ENCODE data around the gene NSMCE3. TPM values are rescaled to one million over a fixed set of nuclear protein-coding genes. Genes with fewer than 3 reads are reported as not detected.
"Not testable (repeated sequence)": the region's sequence is repeated elsewhere in the genome, so short reads cannot be mapped to it uniquely, and the experiment has no call there.

The NSMCE3 gene
- polyA plus RNA-seq, 1 donor, result 5.7 TPM

DNA sequence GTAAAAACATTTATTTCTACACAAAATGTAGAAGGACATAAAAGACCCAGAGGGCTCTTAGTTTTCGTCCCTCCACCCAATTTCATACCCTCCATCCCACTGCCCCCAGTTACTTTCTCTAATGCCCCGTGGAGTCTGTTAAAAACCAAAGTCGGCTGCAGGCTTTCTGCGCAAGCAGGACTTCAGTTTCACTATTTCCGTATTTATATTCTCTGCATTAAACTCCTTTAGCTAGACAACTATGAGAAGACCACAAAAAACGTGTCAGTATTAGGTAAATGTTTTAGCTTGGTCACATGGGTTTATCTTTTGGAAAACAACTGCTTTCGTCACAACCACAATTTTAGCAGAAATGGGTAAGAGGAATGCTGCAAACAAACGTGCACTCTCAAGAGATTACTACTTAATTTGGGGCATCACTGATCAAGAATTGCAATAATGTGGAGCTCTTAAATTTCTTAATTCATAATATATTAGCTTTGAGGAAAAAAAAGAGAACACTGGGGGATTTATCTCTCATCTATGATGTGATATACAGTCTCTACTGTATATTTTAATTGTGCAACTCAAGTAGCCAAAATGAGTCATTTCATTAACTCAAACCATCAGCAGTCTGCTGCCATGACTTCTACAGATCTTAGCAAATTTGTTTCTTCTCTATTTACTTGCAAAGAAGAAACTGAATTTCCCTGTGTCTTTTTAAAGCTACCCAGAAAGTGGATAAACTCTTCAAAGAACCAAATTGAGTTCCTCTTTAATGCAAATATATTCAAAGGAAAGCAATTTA is 740 bp upstream of the NSMCE3 start:
- DNase-seq, result no peak

DNA sequence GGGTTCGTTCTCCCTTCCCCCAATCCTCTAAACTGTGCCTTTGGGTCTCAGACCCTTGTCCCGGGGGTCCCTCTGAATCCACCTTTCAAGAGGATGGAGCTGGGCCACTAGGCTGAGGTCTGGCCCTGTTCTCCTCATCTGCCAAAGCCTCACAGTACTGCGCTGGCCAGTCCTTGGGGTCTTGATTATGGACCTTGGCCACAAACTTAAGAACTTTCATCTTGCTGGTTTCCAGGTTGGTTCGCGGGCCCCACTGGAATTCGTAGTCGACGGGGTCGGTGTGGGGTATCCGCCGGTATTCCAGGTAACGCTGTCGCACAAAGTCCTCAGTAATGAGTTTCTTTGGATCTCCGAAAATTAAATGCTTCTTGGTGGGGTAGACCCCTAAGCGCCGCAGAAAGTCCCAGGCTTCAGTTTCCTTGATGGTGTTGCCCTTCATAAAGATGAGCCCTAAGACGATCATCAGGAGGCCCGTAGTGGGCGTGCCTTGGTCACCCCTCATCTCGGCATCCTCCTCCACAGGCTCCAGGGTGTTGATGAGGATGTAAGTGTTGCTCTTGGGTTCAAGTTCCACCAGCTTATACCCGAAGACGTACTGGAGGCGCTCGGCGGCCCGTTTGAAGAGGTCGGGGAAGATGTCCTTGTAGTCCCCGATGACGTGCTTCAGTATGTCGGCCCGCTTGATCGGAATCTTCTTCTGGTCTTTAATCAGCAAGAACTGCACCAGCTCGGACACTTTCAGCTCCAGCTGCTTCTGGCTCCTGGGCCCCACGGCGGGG is 727 bp downstream of the NSMCE3 start:
- peak; percentile 7 for DNase-seq

DNA sequence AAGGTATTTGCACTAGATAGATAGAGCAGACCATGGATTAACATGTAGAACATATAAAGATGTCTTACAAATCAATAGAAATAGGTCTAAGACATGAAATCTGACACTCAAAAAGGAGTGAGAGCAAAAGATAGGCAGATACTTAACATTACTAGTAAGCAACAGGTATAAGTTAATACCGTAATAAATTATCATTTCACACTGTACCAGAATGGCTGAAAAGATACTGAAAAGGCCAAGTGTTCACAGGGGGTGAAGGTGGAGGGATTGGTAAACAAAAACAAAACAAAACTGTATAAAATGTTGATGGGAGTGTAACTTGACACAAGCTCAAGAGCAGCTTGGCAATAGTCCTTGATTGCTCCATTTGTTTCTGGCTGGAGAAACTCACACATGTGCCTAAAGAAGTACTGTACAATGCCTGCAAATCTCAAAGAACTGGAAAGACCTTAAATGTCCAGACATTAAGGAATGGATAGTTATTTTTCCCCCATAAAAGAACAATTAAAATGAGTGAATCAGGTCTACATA is 3.5 kb downstream of the NSMCE3 start:
- no peak for DNase-seq

DNA sequence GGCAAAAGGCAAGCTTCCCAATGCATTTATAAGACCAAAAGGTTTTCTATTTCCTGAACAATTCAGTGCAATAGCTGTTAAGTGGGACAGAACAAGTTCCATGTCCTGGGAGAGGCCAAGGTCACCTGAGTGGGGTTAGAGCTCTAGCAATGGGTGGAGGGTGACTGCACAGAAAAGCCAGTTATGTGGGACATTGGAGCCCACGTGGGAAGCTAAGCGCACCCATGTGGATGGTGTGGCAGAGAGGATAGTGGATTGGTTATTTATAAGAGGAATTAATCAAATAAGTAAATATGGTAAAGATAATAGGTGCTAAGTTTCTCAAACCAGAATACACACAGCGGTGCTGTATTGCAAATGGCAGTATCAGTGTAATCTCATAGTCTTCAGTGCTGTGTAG is 6.3 kb downstream of the NSMCE3 start:
- no peak for DNase-seq

DNA sequence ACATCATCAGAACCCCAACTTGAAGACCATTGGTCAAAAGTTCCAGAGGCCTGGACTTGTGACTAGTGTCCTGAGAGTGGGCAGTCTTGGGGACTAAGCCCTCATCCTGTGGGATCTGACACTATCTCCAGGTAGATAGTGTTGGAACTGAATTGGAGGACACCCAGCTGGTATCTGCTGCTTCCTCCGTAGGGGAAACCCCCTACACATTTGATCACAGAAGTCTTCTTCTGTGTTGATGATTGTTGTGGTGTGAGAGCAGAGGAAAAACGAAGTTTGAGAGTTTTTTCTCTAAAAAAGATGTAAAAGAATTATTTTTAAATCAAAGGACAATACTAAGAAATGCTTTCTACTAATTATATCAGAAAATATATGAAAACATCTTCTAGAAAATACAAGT is 6.9 kb downstream of the NSMCE3 start:
- DNase-seq, result no peak

DNA sequence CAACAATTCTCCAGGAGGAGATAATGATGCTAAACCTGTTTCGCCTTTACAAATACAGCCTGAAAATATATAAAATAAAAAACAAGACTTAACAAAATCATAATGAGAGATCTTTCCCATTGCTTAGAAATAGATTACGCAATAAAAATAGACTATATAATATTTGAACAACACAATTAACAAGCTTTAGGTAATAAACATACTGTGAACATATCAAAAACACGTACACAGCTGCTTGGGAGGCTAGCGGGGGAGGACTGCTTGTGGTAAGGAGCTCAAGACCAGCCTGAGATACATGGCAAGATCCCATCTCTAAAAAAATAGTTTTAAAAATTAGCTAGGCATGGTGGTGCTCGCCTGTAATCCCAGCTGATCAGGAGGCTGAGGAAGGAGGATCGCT is 8.7 kb downstream of the NSMCE3 start:
- DNase-seq, result no peak

DNA sequence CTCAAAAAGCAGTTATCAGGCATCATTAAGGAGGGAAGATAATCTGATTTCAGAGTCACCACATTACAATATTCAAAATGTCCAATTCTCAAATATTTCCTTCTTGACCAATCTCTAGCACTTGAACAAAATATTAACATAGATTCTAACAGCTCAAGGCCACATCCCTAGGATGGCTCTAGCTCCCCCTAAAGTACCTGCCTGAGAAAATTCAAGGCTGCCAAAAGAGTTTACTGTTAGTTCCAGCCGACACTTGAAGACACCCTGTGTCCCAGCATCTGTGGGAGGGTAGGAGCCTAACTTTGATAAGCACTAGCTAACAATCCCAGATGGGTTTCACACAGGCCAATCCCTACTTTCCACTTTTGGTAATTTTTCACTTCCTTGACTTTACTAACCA is 10.4 kb downstream of the NSMCE3 start:
- no peak for DNase-seq

DNA sequence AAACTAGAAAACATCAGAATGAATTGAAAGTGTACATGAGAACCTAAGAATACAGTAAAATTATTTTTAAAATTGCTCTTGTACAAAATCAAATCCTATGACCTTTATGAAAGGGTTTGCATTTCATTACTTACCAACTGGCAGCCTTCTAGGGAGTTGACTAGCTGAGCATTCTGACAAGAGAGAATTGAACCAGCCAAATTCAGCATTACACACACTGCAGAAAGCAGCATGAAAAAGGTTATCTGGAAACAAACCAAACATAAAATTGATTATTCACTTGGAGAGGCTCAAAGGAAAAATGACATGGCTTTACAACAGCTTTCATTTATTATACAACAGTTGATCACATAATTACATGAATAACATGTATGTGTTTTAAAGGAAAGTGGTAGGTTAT is 17.4 kb downstream of the NSMCE3 start:
- DNase-seq, result no peak

DNA sequence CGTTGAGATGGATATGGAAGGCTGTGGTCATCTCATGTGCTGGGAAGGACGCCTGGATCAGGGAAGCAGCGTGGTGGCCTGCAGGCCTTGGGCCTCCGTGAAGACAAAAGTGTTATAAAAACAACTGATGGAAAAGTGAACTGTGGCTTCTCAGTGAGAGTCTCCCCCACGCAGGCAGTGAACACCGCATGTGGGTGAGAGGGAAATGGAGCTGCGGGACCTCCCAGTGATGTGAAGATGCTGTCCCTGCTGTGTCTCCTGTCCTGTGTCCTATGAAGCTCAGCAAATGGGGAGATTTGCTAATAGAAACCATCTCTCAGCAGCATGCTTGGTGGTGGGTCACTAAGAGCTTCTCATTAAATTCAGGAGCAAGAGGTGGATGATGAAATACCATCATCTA is 25.1 kb downstream of the NSMCE3 start:
- no peak for DNase-seq

DNA sequence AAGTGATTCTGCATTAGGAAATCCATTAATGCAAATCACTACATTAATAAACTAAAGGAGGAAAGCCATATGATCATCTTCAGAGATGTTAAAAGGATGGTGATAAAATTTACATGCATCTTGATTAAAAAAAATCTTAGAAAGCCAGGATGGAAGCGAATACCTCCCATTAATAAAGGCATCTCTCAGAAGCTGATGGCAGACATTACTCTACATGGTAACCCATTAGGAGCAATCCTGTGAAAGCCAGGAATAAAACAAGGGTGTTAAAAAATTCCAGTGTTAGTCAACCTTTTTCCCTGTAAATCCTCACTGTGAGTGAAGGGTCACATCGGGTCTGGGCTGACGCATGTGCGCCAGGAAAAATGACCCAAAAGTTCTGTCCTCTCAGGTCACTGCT is 25.5 kb downstream of the NSMCE3 start:
- no peak for DNase-seq

DNA sequence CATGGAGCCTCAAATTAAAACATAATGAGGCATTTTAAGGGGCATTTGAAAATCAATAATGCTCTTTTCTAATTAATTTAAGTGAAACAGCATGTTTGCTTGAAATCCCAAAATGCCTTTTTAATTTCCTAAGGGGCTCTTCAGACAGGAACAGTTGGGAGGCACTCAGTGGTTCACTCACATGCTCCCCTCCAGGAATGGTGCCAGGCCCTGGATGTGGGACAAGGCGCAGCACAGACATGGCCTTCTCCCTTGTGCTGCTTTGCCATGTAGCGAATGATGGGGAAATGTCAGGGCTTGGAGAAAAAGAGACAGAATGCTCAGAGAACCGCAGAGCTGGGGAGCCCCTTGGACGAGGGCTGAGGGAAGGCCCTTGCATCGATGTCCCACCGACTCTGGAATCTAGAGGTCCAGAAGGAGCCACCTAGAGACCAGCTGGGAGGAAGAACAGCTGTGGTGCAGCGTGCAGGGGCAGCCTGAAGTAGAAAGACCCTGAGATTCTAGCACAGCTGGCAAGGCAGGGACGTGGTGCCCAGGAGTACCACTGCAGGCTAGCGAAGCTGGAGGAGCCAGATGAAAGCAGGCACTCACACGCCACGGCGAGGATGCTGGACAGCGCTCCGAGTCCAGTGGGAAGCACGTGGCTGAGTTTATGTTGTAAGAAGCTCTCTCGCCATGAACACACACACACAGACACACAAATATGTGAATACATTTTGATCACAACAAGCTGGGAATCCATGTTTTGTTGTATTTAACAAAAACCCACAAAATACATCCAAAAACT is 27.0 kb downstream of the NSMCE3 start:
- peak; percentile 13 for DNase-seq

DNA sequence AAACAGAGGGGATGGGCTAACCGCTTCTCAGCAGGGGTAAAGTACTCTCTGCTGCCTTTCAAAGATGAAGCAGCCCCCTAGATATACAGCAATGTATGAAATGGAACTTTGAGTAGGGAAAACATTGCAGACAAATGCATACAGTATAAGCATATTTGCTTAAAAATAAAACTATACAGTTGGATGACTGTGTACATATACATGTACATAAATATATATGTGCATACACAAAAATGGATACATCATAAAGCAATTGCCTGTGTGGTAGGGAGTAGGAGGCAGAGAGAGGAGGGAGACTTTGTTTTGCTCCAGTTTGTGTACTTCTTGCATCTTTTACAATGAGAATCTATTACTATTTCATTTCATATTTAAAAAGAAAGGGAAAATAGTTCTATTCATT is 28.4 kb downstream of the NSMCE3 start:
- no peak for DNase-seq

DNA sequence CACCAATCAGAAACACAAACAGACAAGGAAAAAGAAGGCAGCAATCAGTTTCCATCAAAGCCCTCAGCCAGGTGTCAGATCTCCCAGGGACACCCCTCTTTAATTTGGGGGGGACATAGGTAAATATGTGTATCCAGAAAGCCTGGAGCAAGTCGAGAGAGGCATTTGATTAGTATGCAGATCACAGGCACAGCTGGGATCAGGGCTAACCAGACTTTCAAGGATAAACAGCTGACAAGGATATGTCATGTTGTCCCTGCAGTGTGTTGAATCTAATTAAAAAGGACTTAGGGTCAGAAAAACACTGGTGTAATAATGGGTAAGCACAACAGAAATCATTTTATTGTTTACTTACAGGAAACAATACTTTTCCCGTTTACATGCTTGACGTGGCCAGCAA is 30.2 kb downstream of the NSMCE3 start:
- no peak for DNase-seq

DNA sequence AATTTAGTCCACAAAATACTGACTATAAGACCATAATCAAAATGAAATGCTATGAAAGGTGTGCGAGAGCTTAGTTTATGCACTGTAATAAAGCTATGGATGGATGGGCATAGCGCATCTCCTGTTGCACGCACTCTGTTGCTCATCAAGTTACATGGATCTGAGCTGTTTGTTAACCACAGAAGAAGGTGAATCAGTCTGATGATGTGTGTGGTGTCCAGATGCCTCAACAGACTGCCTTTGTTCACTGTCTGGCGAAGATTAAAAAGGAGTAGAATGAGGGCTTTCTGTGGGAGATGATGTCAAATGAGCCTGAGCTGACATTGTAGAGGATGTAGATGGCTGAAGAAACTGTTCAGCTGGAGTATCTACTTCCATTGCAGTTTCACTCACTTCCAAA is 36.1 kb downstream of the NSMCE3 start:
- no peak for DNase-seq

DNA sequence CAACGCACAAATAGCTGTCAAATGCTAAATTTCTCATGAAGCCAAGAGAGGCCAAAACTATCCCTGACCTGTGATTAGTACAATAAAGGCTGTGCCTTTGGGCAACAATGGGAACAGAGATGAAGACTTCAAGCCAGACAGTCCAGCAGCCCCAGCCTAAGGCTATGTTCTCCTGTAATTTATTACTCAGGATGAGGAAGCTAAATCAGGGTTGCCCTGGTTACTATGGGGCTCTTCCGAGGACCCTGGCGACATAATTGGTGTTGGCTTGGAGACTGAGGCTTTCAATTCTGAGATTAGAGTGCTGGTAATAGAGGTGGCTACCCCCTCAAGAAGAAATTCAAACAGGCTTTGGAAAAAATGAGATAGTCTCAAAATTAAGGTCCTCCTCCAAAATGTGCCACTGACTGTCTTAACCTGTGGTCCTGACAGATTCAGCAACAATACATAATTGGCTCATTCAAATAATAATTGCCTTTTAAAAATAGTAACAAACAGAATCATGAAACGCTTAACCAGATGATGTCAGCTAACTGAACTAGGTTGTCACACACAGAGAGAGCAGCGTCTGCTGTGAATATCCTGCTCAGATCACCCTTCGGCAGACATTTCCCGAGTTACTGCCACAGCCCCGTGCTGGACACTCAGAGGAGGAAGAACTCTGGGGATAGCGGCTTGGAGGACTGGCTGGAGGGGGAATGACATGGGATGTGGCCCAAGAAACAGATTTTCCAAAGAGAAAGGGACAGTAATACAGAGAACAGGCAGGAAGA is 43.0 kb downstream of the NSMCE3 start:
- DNase-seq, result no peak

DNA sequence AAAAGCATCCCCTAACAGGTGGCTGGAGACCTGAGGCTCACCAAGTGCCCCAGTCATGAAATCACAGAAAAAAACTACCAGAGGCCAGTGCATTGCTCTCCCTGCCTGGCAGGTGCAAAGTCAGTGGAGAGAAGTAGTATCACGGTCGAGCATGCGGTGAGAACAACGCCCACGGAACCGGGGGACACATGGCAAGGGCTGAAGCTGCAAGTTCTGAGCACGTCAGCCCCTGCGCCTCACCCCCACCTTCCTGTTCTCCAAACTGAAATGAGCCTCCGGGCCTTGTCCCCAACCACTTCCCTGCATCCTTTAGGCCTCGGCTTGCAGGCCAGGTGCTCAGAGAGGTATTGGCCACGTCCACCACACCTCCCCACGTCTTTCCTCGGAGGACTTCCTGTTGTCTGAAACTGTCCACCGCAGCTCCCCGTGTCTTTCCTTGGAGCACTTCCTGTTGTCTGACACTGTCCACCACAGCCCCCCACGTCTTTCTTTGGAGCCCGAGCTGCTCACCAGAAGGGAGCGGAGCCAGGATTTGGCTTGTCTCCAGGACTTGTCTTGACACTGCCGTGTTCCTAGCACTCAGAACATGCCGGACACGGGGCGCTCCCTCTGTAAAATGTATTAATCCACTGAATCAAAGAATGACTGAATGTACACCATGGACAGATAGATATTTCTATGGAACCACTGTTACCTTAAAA is 43.9 kb downstream of the NSMCE3 start:
- DNase-seq, result no peak

DNA sequence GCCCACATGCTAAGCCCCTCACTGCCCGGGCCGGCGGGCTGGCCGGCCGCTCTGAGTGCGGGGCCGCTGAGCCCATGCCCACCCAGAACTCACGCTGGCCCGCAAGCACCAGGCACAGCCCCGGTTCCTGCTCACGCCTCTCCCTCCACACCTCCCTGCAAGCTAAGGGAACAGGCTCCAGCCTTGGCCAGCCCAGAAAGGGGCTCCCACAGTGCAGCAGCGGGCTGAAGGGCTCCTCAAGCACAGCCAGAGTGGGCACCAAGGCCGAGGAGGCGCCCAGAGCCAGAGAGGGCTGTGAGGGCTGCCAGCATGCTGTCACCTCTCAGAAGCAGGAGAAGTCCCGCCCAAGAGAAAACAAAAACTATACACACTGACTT is 44.6 kb downstream of the NSMCE3 start:
- not testable (repeated sequence) for DNase-seq

DNA sequence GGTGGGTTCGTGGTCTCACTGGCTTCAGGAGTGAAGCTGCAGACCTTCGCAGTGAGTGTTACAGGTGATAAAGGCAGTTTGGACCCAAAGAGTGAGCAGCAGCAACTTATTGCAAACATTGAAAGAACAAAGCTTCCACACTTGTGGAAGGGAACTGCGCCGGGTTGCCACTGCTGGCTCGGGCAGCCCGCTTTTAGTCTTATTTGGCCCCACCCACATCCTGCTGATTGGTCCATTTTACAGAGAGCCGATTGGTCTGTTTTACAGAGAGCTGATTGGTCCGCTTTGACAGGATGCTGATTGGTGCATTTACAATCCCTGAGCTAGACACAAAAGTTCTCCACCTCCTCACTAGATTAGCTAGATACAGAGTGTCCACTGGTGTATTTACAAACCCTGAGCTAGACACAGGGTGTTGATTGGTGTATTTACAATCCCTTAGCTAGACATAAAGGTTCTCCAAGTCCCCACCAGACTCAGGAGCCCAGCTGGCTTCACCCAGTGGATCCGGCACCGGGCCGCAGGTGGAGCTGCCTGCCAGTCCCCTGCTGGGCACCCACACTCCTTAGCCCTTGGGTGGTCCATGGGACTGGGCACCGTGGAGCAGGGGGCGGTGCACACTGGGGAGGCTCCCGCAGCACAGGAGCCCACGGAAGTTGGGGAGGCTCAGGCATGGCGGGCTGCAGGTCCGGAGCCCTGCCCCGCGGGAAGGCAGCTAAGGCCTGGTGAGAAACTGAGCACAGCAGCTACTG is 45.2 kb downstream of the NSMCE3 start:
- not testable (repeated sequence) for DNase-seq

DNA sequence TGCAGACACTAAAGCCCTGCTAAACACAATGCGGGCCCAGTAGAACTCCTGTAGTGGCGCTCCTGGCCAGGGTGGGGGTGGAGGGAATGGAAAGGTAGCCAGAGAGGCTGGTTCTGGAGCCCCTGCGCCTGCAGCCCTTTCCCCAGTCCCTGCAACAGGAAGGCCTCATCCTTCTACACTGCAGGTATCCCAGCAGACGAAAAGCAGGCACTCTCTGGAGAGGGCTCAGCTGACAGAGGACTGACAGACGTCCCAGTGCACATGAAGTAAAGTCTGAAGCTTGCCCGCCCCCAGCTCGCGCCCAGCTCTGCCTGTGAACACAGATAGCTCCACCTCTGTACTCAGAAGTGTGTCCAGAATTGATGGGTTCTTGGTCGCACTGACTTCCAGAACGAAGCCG is 46.0 kb downstream of the NSMCE3 start:
- DNase-seq, result no peak

DNA sequence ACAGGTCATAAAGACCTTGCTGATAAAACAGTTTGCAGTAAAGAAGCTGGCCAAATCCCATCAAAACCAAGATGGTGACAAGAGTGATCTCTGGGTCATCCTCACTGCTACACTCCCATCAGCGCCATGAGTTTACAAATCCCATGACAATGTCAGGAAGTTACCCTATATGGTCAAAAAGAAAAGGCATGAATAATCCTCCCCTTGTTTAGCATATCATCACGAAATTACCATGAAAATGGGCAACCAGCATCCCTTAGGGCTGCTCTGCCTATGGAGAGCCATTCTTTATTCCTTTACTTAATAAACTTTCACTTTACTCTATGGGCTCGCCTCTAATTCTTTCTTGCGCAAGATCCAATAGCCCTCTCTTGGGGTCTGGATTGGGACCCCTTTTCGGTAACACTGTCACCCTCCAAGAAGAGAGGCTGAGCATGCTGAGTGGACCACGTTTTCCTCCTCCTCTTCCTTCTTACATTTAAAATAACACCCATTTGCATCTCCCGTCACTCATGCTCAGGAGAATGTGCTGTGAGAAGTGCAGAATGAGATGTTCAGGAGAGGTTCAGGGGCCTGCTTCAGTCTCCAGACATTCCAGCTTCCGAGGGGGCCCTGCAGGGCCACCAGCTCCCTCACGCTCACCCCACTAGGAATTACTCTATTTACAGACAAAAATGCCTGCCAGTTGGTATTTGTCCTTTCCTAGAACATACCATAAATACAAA is 47.3 kb downstream of the NSMCE3 start:
- DNase-seq, result no peak

All from hindlimb muscle (tissue), 1 donor.